Right lung (tissue), 10 donors: ENCODE data around the gene MYOZ3. TPM values are rescaled to one million over a fixed set of nuclear protein-coding genes. Genes with fewer than 3 reads are reported as not detected.

Experiments used
- DNase-seq, 2 donors: peaks; one replicate each; pipeline ENCODE4 v3.0.0-alpha.2; 2013
- long read RNA-seq, 8 donors: transcript quantifications; one replicate each; lab custom pipeline, GENCODE V29; 2026
- polyA plus RNA-seq, 5 donors: library from polyadenylated mRNA; unstranded; fragments of 120-200 nt; gene quantifications; one replicate each; pipeline versions ENCODE4 v1.2.1 to v1.2.3, GENCODE V29; 2013; ENCODE audit warnings: inconsistent platforms in 1 of 5, low replicate concordance in 1 of 5; ENCODE audit not compliant: insufficient read length in 5 of 5, insufficient read depth in 1 of 5

The MYOZ3 gene
- 10 to 100 TPM in 3 of 5 donors, 1 to 10 TPM in 2; 9.7 to 13.3 (median 11.2) TPM for polyA plus RNA-seq
- long read RNA-seq, donor 1, partial matches to known transcripts: 0 of 6 reads
- long read RNA-seq, donor 1, other reads (novel, unspliced or antisense): 0 of 6 reads
- long read RNA-seq, donor 2, partial matches to known transcripts: 9 of 13 reads
- long read RNA-seq, donor 2, other reads (novel, unspliced or antisense): 0 of 13 reads
- long read RNA-seq, donor 3, partial matches to known transcripts: 0 of 1 reads
- long read RNA-seq, donor 3, other reads (novel, unspliced or antisense): 0 of 1 reads
- long read RNA-seq, donor 4, partial matches to known transcripts: 0 of 3 reads
- long read RNA-seq, donor 4, other reads (novel, unspliced or antisense): 0 of 3 reads
- long read RNA-seq, donor 5, partial matches to known transcripts: 14 of 15 reads
- long read RNA-seq, donor 5, other reads (novel, unspliced or antisense): 0 of 15 reads
- long read RNA-seq, donor 6, partial matches to known transcripts: 14 of 18 reads
- long read RNA-seq, donor 6, other reads (novel, unspliced or antisense): 0 of 18 reads
- long read RNA-seq, donor 7, partial matches to known transcripts: 0 of 2 reads
- long read RNA-seq, donor 7, other reads (novel, unspliced or antisense): 0 of 2 reads
- long read RNA-seq, donor 8, partial matches to known transcripts: 0 of 1 reads
- long read RNA-seq, donor 8, other reads (novel, unspliced or antisense): 0 of 1 reads

- no peak for DNase-seq
Measured at GRCh38 chr5:150661086-150661485, at the start of gene MYOZ3. MYOZ3 (plus strand) TSS chr5:150661251; CDS start chr5:150662942, 1,691 bp downstream.

DNA sequence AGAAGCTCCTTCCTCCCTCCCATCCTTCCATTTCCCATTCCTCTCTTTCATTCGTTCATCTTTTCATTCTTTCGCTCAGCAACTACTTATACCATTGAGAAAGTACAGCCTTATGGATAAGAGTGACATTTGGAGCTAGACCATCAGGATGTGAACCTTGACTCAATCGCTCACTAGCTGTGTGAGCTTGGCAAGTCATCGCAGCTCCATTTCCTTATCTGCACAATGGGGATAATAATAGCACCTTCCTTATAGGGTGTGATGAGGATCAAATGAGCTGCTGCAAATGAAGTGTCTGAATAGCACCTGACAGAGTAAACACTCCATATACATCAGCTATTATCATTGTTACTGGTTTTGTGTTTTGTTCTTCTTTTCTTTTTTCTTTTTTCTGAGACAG, 48.6 kb upstream of the MYOZ3 start:
- DNase-seq: no peak

DNA sequence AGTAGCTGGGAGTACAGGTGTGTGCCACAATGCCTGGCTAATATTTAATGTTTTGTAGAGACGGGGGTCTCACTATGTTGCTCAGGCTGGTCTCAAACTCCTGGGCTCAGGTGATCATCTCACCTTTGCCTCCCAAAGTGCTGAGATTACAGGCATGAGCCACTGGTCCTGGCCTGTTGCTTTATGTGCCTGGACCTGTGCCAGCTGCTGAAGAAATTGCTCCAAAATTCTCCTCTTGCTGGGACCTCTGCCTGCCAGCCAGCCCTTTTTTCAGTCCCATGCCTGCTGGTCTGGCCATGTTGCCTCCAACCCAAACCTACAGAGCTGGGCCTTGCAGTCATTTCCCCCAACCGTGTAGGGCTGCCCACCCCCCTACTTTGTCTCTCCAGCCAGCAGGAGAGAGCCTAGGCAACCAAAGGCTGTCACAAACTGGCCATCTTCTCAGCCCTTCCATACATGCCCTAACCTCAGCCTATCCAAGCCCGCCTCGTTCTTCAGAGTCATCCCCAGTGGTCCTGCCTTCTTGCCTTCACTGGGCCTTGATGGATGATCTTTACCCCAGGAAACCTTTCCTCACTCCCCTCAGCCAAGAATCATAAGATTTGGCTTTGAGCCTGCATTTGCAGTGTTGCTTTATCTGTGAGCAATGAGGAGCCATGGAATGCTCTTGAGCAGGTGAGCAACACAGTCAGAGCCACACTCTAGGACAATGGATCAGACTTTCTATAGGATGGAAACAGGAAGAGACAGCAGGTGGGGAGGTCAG, 48.0 kb upstream of the MYOZ3 start:
- DNase-seq: no peak

- no peak for DNase-seq
Measured at GRCh38 chr5:150613991-150614660, 46.9 kb upstream of the MYOZ3 start.

DNA sequence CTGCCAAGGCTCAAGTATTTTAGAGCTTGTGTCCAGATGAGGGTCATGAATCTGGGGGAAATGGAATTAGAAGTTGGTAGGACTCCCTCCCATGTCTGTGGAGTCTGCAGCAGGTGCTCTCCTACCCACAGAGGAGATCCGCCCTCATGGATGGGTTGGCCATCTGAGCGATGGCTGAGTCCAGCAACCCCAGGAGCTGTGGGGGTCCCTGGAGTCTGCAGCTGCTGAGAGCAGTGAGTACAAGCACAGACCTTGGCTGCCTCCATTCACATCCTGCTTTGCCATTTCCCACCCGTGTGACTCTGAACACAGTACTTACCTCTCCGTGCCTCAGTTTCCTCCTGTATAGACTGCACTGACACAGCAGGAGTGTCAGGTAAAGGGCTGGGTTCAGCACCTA, 46.4 kb upstream of the MYOZ3 start:
- DNase-seq: no peak

- DNase-seq: no peak
Measured at GRCh38 chr5:150615141-150615699, 45.8 kb upstream of the MYOZ3 start.

DNA sequence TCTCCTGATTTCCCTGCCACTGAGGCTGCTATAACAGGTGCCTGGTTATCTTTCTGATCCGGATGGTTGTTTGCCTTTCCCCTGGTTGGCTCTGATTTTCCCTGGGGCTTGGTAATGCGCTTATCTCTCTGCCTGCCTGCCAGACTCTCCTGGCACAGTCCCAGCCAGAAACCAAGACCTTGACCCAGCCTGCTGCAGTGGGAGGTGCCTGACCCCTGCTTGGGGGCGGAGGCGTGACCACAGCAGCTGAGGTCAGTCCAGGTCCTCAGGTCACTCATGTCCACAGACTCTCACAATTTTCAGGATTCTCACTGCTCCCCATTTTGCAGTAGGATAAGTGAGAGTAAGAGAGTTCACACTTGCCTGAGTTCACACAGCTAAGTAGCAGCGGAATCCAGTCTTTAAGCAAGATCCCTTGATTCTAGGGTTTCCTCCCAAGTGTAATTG, 45.0 kb upstream of the MYOZ3 start:
- no peak for DNase-seq

GRCh38 chr5:150616506-150616905, 44.5 kb upstream of the MYOZ3 start:
- DNase-seq: no peak

DNA sequence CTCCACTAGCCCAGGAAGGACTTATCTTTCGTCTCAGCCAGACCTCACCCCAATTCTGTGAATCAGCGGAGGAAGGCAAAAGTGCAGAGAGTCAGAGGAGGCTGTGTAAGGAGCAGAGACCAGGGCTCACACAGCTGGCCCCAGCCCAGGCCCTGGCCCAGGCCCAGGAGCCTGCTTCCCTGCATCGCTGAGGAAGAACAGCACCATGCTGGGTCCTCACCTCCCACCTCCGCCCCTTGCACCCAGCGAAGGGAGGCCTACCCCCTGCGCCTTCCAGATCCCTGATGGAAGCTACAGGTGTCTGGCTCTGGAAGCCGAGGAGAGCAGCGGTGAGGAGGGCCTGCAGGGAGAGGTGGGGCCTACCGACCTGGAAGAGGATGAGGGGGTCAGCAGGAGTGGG, 42.9 kb upstream of the MYOZ3 start:
- no peak for DNase-seq

GRCh38 chr5:150618588-150619281, 42.3 kb upstream of the MYOZ3 start:
- peak; percentile 90 to 94 for DNase-seq

GRCh38 chr5:150619359-150620230, 41.5 kb upstream of the MYOZ3 start:
- peak in 1 of 2 donors; percentile 67 for DNase-seq

DNA sequence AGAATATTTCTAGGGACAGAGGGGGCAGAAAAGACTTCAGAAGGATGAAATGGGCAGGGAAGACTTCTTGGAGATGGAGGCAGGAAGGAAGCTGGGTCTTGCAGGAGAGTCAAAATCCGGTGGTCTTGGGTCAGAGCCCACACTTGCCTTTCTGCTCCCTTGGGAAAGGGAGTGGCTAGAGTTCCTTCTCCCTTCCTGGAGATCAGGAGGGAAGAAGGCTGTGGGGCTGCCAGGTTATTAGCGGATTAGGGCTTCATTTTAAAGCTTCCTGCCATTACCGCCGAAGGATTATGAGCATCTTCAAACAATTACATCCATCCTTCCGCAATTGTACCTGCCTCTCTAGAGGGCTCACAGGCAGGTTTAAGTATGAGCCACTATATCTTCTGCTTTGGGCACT, 39.8 kb upstream of the MYOZ3 start:
- no peak for DNase-seq

DNA sequence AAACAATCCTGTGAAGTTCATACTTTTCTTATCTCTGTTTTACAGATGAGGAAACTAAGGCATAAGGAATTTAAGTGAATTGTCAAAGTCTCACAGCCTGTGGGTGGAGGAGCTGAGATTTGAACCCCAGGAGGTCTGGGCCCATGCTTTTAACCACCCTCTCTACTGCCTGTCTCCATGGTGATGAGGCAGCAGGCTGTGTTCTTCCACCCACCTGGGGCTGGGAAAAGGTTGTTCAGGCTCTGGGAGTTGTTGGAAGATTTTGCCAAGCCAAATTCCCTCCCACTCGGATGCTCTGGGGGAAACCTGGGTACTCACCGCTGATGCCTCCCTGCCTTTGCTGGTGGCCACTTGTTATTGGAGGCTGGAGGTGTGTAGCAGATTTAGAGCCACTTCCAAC, 38.9 kb upstream of the MYOZ3 start:
- no peak for DNase-seq

- no peak for DNase-seq
Measured at GRCh38 chr5:150623152-150623877, 37.7 kb upstream of the MYOZ3 start.

DNA sequence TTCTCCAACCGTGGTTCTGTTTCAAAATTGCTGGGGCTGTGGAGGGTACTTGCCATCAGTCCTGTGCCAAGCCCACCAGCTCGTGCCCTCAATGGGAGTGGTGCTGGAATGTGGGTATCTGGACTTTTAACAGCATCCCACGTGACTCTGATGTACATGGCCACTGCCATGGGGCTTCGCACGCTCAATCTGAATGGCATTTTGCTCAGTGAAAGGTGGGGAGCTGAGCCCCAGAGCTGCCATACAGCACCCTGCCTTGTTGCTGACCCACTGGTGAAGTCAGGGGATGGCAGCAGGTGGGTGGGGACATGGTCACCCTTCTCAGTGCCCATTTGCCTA, 37.2 kb upstream of the MYOZ3 start:
- no peak for DNase-seq

DNA sequence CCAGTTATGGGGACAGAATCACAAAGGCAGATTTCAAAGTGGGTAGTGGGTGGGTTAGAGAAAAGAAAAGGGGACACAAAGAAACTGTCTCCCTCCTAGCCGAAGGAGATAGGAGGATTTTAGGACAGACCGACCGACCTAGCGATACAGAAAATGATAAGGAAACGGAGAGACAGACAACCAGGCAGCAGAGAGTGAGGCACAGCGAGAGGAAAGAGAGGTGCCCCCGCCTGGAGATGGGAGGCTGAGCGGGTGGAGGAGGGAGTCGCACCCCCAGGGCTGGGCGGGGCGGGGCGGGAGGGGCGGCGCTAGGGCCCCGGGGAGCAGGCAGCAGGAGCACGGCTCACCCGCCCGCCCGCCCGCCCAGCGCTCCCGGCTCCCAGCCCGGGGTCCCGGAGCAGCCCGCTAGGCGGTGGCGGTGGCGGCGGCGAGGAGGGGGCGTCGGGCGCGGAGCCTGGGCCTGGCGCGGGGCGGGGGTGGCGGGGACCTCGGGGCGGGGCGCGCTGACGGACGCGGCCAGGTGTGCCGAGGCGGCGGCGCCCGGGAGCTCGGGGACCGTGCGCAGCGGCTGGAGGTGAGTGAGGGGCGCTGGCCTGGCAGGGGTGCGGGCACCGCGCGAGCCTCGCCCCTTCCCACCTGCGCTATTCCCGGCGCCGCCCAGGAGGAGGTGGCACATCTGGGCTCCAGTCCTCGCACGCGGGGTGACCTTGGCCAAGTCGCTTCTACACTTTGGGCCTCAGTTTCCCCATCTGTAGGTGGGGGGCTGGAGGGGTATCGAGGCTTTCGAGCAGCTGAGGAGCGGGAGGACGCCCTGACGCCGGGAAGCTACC, 36.5 kb upstream of the MYOZ3 start:
- no peak for DNase-seq

DNA sequence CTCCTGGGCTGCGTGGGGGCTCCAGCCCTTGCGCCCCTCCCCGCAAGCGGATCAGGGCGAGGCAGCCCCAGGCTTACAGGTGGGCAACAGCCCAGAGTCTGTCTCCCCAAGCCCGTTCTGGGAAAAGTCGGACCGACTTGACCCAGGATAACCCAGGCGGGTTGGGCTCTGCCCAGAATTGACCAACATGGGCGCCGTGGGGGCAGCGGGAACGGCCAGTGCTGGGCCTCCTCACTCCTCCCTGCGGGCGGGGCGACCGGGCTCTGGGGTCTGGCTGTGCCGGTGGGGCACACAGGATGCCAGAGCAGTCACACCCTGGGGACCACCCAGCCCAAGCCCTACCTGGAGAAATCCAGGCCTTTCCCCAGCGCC, 35.9 kb upstream of the MYOZ3 start:
- DNase-seq: no peak
